GM10248 (cell line): ENCODE data around the gene S100A10.

ENCODE experiments used
- CTCF ChIA-PET: fragments of 300-600 bp; sonication (Branson Sonifier 250); formaldehyde crosslinking; extraction: SDS; loops from one replicate; lab custom pipeline; 2021; ENCODE audit warnings: antibody characterized with exemption; lab: Yijun Ruan, JAX
- POLR2A ChIA-PET: fragments of 350-650 bp; sonication (Branson Sonifier 250); formaldehyde crosslinking; extraction: SDS; loops from one replicate; lab custom pipeline; 2020; ENCODE audit warnings: antibody characterized with exemption; lab: Yijun Ruan, JAX
- DNase-seq: peaks from one replicate; pipeline ENCODE4 v3.0.0; 2012; ENCODE audit errors: extremely low spot score
- TF ChIP-seq, protein P1 (sequence below): IDR thresholded peaks from 2 replicates; pipeline ENCODE4 v1.5.1; 2012; ENCODE audit warnings: mild to moderate bottlenecking, low read depth; ENCODE audit errors: extremely low read depth, missing control alignments, control extremely low read depth

S100A10 gene

DNA sequence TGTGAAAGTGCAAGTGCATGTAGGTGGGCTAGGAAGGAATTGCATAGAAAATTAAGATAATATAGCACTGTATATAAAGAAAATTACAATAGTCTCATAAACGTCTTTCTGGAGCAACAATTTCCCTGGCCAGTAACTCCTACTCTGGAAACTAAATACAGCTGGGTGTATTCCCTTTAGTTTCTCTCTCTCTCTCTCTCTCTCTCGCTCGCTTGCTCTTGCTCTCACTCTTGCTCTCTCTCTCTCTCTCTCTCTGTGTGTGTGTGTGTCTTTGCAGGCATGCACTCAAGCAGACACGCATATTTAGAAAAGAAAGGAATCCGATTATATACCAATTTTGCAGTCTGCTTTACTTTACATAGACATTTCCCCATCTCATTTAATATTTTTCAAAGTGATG lies 14.7 kb downstream of the S100A10 start:
- ChIA-PET CTCF (interaction anchor here (5.9 to 11.9 kb wide), 2 partner anchors 9 to 22 kb away, joined by 41 to 134 read pairs; no protein-coding TSS in a partner anchor), POLR2A (no interaction called here)
- TF ChIP-seq, protein P1, sequence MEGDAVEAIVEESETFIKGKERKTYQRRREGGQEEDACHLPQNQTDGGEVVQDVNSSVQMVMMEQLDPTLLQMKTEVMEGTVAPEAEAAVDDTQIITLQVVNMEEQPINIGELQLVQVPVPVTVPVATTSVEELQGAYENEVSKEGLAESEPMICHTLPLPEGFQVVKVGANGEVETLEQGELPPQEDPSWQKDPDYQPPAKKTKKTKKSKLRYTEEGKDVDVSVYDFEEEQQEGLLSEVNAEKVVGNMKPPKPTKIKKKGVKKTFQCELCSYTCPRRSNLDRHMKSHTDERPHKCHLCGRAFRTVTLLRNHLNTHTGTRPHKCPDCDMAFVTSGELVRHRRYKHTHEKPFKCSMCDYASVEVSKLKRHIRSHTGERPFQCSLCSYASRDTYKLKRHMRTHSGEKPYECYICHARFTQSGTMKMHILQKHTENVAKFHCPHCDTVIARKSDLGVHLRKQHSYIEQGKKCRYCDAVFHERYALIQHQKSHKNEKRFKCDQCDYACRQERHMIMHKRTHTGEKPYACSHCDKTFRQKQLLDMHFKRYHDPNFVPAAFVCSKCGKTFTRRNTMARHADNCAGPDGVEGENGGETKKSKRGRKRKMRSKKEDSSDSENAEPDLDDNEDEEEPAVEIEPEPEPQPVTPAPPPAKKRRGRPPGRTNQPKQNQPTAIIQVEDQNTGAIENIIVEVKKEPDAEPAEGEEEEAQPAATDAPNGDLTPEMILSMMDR, result no peak
- no peak for DNase-seq

DNA sequence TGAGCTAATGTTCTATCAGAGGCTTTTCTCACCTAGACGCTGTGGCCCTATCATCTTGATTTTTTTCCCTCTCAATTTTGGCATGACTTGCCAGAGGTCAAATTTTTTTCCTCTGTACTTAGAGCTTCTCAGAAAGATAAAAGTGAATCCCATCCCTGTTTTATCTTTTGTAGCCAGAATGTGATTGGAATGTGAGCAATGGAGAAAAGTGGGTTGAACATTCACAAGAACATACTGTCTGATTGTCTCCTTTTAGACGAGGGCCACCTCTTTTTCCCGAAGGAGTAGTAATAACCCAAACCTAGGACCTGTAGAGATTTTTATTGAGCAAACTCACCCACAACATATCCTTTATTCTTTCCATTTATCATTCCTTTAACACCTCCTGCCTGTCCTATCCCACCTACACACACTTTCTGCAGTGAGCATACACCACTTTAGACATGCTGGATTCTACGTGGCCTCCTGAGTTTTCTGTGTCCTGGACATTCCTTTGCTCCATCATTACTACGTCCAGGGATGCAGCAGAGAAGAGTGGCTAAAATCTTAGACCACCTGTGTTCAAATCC lies 15.9 kb downstream of the S100A10 start:
- TF ChIP-seq, protein P1, result no peak
- no peak for DNase-seq
- ChIA-PET POLR2A (no interaction called here), CTCF (interaction anchor here (3.5 to 3.8 kb wide), 2 partner anchors 10 to 24 kb away, joined by 12 to 21 read pairs; no protein-coding TSS in a partner anchor)

DNA sequence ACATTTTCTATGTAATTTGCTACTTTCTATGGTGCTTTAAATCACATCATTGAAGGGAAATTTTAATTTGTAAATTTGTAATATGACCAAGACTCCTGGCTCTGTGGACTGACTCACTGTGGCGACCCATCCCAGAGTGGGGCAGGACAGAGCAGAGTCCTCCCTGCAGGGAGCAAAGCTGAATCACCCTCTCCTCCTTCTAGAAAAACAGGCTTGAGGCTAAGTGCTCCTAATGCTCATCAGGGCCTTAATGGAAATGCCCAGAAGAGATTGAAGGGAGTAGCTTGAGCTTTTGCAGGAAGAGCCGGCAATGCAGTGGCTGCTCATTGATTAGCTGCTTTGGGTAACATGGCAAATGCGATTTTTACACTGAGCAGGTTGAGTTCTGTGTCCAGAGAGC lies 16.8 kb downstream of the S100A10 start:
- no peak for DNase-seq
- TF ChIP-seq, protein P1, result no peak
- CTCF ChIA-PET, result interaction anchor here (1.2 to 3.8 kb wide), 4 partner anchors 9 to 58 kb away, joined by 3 to 21 read pairs (median 8); no protein-coding TSS in a partner anchor
- POLR2A ChIA-PET, result no interaction called here

DNA sequence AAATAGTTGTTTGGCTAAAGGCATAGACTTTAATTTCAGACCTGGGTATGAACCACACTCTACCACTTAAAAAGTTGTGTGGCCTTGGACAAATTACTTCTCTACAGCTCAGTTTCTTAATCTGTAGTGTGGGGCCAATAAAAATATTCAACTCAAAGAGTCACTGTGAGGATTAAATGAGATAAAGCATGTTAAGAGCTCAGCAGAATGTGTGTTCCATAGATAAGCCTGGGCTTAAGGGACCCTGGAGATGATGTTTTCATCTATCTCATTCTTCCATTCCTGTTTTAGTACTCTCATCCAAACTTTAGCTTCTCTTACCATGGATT lies 17.7 kb downstream of the S100A10 start:
- no peak for DNase-seq
- CTCF ChIA-PET, result interaction anchor here (1.0 to 3.8 kb wide), 5 partner anchors 8 to 206 kb away, joined by 3 to 21 read pairs (median 5); no protein-coding TSS in a partner anchor
- TF ChIP-seq, protein P1, result no peak
- POLR2A ChIA-PET, result no interaction called here

GRCh38 chr1:151975311-151976014 lies 18.2 kb downstream of the S100A10 start:
- no peak for DNase-seq
- CTCF ChIA-PET, result interaction anchor here (0.7 to 3.8 kb wide), 7 partner anchors 8 to 206 kb away, joined by 3 to 21 read pairs (median 3); no protein-coding TSS in a partner anchor
- POLR2A ChIA-PET, result no interaction called here
- TF ChIP-seq, protein P1, result no peak

DNA sequence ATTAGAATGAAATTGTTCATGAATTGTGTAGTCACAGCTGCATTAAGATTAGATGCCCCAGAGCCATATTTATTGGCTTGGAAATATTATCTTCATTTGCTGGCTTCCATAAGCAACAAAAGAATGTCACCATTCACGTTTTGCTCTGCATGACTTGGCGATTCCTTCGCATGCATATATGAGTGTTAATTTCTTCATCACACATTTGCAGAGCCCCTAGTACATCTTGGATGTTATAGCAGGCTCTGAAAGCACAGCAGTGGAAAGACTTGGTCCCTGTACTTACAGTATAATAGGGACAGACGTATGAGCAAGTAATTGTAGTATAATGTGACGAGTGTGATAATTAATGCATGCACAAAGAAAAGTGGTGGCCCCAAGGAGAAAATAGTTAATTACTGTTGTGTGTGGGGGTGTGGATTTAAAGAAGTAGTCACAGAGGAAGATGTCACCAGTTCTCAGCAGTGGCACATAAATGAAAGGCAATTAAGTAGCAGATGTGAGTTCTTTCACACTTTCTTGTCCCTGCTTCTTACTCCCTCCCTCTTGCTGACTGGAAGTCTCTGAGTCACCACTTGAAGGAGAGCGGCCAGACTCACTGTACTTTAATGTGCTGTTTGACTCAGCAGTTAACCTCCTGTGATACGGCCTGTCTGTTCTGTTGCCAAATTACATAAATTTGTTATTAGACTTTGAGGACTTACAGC lies 21.0 kb downstream of the S100A10 start:
- TF ChIP-seq, protein P1, result no peak
- POLR2A ChIA-PET, result no interaction called here
- CTCF ChIA-PET, result interaction anchor here (1.9 to 6.4 kb wide), 2 partner anchors 9 to 29 kb away, joined by 9 to 41 read pairs; no protein-coding TSS in a partner anchor
- DNase-seq, result no peak
